Measurements from ENCODE around the gene PRKCB.

Gene PRKCB

GRCh38 chr16:23835390-23836077 is at the start of gene PRKCB:
Gene PRKCB, plus strand, starts transcription at chr16:23835983.
- peak; percentile 99 for DNase-seq (ENCODE audit: low spot score)

- DNase-seq (ENCODE audit: low spot score), result peak; percentile 33
Observed at GRCh38 chr16:23786964-23787561, 48.7 kb upstream of the PRKCB start.

- DNase-seq (ENCODE audit: low spot score), result no peak
Observed at GRCh38 chr16:23788685-23789084, 47.1 kb upstream of the PRKCB start.

- no peak for DNase-seq (ENCODE audit: low spot score)
Observed at GRCh38 chr16:23795378-23795777, 40.4 kb upstream of the PRKCB start.

- DNase-seq (ENCODE audit: low spot score), result no peak
Observed at GRCh38 chr16:23796941-23797340, 38.8 kb upstream of the PRKCB start.

- peak; percentile 75 for DNase-seq (ENCODE audit: low spot score)
Observed at GRCh38 chr16:23801378-23801777, 34.4 kb upstream of the PRKCB start.

GRCh38 chr16:23802776-23803175 is 33.0 kb upstream of the PRKCB start:
- no peak for DNase-seq (ENCODE audit: low spot score)

- peak; percentile 74 for DNase-seq (ENCODE audit: low spot score)
Observed at GRCh38 chr16:23803591-23804123, 32.1 kb upstream of the PRKCB start.

GRCh38 chr16:23807028-23807427 is 28.8 kb upstream of the PRKCB start:
- no peak for DNase-seq (ENCODE audit: low spot score)

- no peak for DNase-seq (ENCODE audit: low spot score)
Observed at GRCh38 chr16:23821467-23821866, 14.3 kb upstream of the PRKCB start.

- DNase-seq (ENCODE audit: low spot score), result no peak
Observed at GRCh38 chr16:23821875-23822688, 13.7 kb upstream of the PRKCB start.

GRCh38 chr16:23823475-23824384 is 12.1 kb upstream of the PRKCB start:
- DNase-seq (ENCODE audit: low spot score), result no peak

GRCh38 chr16:23824909-23825308 is 10.9 kb upstream of the PRKCB start:
- no peak for DNase-seq (ENCODE audit: low spot score)

GRCh38 chr16:23826528-23827045 is 9.2 kb upstream of the PRKCB start:
- DNase-seq (ENCODE audit: low spot score), result no peak

- no peak for DNase-seq (ENCODE audit: low spot score)
Observed at GRCh38 chr16:23827057-23827456, 8.7 kb upstream of the PRKCB start.

GRCh38 chr16:23829454-23829853 is 6.3 kb upstream of the PRKCB start:
- DNase-seq (ENCODE audit: low spot score), result no peak

GRCh38 chr16:23830276-23830675 is 5.5 kb upstream of the PRKCB start:
- DNase-seq (ENCODE audit: low spot score), result no peak

- no peak for DNase-seq (ENCODE audit: low spot score)
Observed at GRCh38 chr16:23832882-23833281, 2.9 kb upstream of the PRKCB start.

GRCh38 chr16:23833504-23833903 is 2.3 kb upstream of the PRKCB start:
- DNase-seq (ENCODE audit: low spot score), result no peak

GRCh38 chr16:23833960-23834685 is 1.7 kb upstream of the PRKCB start:
- DNase-seq (ENCODE audit: low spot score), result no peak

- DNase-seq (ENCODE audit: low spot score), result no peak
Observed at GRCh38 chr16:23836078-23836403, 258 bp downstream of the PRKCB start.

Data from iPS-NIHi11 (cell line).